Measurements from ENCODE around the gene CINP. TPM values are rescaled to one million over a fixed set of nuclear protein-coding genes. Genes with fewer than 3 reads are reported as not detected.

The CINP gene
- total RNA-seq, 1 experiment from 2014 or later = 76.9 TPM

- Histone ChIP-seq H3K9me2 (replicated peaks; ENCODE audit: low read length) (no peaks in the 10 kb centered on the region), H2AFZ (ENCODE audit: low read length) (no peak overlapping the region), H3K9ac (ENCODE audit: low read length) (no peak overlapping the region), H3K27me3 (ENCODE audit: low read length) (no peaks in the 10 kb centered on the region), H3K36me3 (ENCODE audit: low read depth, low read length) (peaks cover 9% of the 10 kb centered on the region; the same call in 1 of the 2 replicates), H3K4me3 (ENCODE audit: low read length) (no peak overlapping the region), H4K20me1 (ENCODE audit: low read length) (no peaks in the 10 kb centered on the region), H3K9me3 (ENCODE audit: low read length) (no peaks in the 10 kb centered on the region), H3K79me2 (ENCODE audit: low read length) (peaks cover 33% of the 10 kb centered on the region), H3K4me1 (ENCODE audit: insufficient read depth, low read length) (peaks cover 27% of the 10 kb centered on the region), H3K27ac (ENCODE audit: low read length) (no peak overlapping the region), H3F3A (ENCODE audit: low read length, unreplicated experiment) (no peaks in the 10 kb centered on the region), H3K4me2 (ENCODE audit: low read length) (no peak overlapping the region)
- no peak for ATAC-seq
- no peak for TF ChIP-seq EZH2phosphoT487 (IDR thresholded peaks at IDR 0.05; ENCODE audit: borderline replicate concordance, low read length)
- no peak for TF ChIP-seq EZH2 (IDR thresholded peaks at IDR 0.05; ENCODE audit: low read length, unreplicated experiment)
- no peak for TF ChIP-seq CTCF (conservative IDR thresholded peaks at IDR 0.05; ENCODE audit: low read depth, low read length)
- no peak for DNase-seq
- intact Hi-C loops (cut with micrococcal nuclease) = no loop called here
- POLR2A ChIA-PET (ENCODE audit: unreplicated experiment) = no interaction called here
- CTCF ChIA-PET = interaction anchor here (0.8 kb wide), 1 partner anchor 100 kb away, joined by 4 read pairs; no protein-coding TSS in a partner anchor
- BruUV-seq (replicated peaks) = no TSS peak
These were observed 41.0 kb downstream of the CINP start for GRCh38 chr14:102321456-102322422.

GRCh38 chr14:102320671-102321455, 41.8 kb downstream of the CINP start:
- Histone ChIP-seq H3K9me3 (ENCODE audit: low read length) (no peaks in the 10 kb centered on the region), H3K36me3 (ENCODE audit: low read depth, low read length) (peaks cover 3% of the 10 kb centered on the region; the same call in 1 of the 2 replicates), H2AFZ (ENCODE audit: low read length) (peak overlapping the region; percentile 80; the same call in 1 of the 2 replicates), H3K4me2 (ENCODE audit: low read length) (peak overlapping the region; percentile 99), H3K9me2 (replicated peaks; ENCODE audit: low read length) (no peaks in the 10 kb centered on the region), H3K4me3 (ENCODE audit: low read length) (peak overlapping the region; percentile 96), H3K4me1 (ENCODE audit: insufficient read depth, low read length) (peaks cover 35% of the 10 kb centered on the region), H4K20me1 (ENCODE audit: low read length) (no peaks in the 10 kb centered on the region), H3K79me2 (ENCODE audit: low read length) (peaks cover 33% of the 10 kb centered on the region), H3F3A (ENCODE audit: low read length, unreplicated experiment) (no peaks in the 10 kb centered on the region), H3K27ac (ENCODE audit: low read length) (no peak overlapping the region), H3K27me3 (ENCODE audit: low read length) (no peaks in the 10 kb centered on the region), H3K9ac (ENCODE audit: low read length) (peak overlapping the region; percentile 92)
- TF ChIP-seq CTCF (conservative IDR thresholded peaks at IDR 0.05; ENCODE audit: low read depth, low read length) (no peak), EZH2 (IDR thresholded peaks at IDR 0.05; ENCODE audit: low read length, unreplicated experiment) (no peak), EZH2phosphoT487 (IDR thresholded peaks at IDR 0.05; ENCODE audit: borderline replicate concordance, low read length) (no peak)
- intact Hi-C loops (cut with micrococcal nuclease) = no loop called here
- ChIA-PET POLR2A (ENCODE audit: unreplicated experiment) (no interaction called here), CTCF (interaction anchor here (0.8 kb wide), 1 partner anchor 100 kb away, joined by 4 read pairs; no protein-coding TSS in a partner anchor)
- no peak for DNase-seq
- no peak for ATAC-seq
- no TSS peak for BruUV-seq (replicated peaks)
